DLD1 (cell line): ENCODE data around the gene EXOC4.
"Not testable (repeated sequence)": the region's sequence is repeated elsewhere in the genome, so short reads cannot be mapped to it uniquely, and the experiment has no call there.

Source experiments
- in situ Hi-C: cut with HindIII; loops from 2 replicates; pipeline ENCODE4 v1.10.0; 2017; ENCODE audit warnings: low sequenced_read_pairs

EXOC4 gene

DNA sequence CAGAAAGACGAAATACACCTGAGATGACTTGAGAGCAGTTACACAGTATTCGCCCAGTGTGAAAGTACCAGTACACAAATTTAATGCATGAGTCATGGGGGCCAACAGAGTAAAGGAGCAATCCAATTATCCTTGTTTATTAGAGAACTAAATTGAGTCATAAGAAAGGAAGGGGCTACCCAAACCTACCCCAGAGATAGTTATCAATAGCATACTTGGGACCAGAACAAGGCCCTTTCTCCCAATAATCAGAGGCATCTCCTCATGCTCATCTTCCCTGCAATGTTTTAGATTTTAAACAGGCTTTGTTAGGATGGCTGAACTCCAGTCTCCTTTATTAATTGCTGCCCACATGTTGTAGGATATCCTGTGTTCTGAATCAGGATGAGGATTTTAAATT lies 634.6 kb downstream of the EXOC4 start:
- in situ Hi-C loops, result no loop called here

DNA sequence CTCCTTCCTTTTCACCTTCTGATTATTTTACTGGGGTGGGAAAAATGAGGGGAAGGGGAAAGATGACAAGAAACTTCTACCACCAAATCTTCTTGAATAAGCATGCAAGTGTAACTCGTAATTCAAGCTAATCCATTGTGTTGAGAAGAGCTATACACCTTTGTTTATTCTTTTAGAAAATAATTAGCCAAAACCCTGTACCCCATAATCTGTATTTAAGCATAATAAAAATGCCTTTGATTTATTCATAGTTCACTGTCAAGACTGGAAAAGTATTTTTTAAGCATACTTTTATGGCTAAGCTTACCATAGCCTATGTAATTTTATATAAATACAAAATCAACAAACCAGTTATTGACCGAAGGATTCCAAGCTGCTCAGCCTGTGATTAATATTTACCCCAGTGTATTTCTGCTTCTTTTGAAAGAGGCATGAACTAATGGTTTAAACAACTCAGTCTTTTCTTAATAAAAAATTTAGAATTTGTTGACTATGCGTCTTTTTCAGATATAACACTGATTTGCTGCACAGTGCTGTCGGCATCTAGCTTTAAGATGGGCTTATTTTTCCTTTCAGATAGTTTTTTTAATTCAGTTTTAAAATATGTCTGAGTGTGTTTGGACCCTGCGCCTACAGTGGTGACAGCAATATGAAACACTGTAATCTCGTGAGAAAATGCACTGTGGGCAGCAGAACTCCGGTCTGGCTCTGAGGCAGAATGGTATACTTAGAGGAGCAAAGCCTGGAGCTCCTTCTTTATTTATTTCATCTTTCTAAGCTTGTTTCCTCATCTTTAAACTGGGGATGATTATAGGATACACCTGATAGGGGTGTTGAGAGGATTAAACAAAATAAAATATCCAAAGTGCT lies 635.4 kb downstream of the EXOC4 start:
- in situ Hi-C loops, result no loop called here

DNA sequence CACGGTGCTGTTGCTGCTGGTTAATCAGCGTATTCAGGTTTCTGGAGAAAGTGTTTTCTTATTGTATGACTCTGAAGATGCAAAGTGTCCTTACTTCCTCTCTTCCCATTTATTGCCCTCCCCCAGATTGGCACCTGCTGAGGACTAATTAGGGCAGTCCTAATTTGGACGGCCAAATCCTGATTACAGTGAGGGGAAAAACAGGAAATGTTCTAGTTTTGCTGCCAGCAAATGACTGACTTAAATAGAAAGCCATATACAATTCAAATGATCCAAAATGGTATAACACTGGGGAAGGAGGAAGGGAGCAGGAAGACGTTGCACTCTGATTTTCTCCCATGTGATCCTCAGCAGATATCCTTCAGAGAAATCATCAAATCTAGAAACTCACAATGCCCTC lies 651.9 kb downstream of the EXOC4 start:
- in situ Hi-C loops, result no loop called here

DNA sequence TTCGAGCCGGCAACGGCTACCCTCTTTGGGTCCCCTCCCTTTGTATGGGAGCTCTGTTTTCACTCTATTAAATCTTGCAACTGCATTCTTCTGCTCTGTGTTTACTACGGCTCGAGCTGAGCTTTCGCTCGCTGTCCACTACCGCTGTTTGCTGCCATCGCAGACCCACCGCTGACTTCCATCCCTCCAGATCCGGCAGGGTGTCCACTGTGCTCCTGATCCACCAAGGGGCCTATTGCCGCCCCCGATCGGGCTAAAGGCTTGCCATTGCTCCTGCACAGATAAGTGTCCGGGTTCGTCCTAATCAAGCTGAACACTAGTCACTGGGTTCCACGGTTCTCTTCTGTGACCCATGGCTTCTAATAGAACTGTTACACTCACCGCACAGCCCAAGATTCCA lies 653.7 kb downstream of the EXOC4 start:
- in situ Hi-C loops, result not testable (repeated sequence)

DNA sequence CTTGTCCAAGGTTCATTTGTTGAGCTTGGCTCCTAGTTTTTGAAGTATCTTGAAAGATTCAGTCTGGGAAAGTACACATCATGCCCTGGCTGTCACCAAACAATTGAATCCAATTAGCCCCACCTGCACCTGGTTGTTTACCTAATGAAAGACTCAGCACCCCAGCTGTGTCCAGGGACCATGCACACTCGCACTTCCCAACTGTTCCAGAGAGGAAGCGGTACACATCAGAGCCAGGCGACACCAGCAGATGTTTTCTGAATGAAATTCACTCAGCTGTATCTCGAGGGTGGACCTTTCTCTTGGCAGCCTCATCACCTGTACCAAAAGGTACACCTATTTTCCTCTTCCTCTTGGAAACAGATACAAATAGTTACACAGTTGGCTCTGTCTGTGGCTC lies 657.9 kb downstream of the EXOC4 start:
- in situ Hi-C loops, result no loop called here

DNA sequence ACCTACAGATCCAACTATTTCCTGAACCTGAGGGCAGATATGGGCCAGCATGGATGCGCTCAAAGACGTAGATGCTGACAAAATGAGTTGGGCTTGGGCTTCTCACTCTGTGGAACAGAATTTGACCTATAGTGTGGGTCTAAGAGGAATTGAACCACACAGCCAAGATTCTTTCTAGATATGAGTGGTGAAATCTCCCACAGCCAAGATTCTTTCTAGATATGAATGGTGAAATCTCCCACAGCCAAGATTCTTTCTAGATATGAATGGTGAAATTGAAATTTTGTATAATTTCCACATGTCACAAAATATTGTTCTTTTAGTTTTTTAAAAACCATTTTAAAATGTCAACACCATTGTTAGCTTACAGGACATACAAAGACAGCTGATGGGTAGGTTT lies 658.8 kb downstream of the EXOC4 start:
- in situ Hi-C loops, result no loop called here

DNA sequence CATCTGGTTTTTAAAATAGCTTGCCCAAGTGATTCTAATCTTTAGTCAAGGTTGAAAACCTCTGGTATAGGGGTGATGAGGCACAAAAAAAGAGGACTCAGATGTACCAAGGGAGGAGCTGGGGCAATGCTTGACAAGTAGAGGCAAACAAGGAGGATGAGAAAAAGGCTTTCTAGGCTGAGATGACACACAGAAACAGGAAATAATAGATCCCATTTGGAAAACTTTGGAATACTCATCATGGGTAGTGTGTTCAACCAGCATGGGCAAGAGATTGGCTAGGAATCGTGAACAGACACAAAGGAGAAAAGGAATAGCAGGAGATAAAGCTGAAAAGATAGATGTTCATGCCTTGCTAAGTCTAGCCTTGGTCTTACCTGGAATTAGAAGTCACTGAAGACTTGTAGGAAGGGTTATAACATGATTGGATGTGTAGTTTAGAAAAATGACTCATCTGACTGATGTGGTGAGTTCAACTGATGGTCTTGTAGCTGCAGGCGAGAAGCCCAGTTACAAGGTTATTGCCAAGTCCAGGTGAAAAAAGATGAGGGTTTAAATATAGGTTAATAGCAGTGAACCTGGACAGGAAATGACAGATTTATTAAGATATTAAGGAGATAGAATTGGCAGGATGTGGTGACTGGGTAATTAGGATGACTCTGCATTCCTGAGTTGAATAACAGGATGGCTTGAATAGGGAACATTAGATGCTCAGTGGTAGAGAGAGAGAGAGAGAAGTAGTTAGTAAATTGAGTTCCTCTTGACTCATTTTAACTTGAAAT lies 660.2 kb downstream of the EXOC4 start:
- in situ Hi-C loops, result no loop called here

DNA sequence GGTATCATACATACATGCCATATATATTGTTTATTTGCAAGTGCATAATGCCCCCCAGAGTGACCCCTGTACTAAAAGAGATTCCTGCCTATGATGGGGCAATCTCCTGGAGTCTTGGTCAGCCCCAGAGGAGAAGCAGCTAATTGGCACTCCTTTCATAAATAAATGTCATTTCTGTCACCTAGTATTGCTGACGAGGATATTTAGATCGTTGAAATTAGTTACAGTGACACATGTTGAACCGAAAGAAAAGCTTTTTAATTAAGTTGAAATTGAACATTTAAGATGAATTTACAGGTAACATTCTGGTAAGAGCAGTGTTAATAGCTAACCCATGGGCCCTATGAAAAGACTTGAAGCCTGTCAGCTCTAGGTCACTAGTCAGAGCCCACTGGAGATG lies 663.7 kb downstream of the EXOC4 start:
- in situ Hi-C loops, result no loop called here

DNA sequence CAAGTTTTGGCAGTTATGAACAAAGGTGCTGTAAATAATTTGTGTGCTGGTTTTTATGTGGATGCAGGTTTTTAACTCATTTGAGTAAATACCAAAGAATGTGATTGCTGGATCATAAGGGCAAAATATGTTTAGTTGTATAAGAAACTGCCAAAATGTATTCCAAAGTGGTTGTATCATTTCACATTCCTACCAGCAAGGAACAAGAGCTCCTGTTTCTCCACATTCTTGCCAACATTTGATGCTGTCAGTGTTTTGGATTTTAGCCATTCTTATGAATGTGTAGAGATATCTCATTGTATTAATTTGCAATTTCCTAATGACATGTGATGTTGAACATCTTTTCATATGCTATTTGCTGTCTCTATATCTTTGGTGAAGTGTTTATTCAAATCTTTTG lies 666.9 kb downstream of the EXOC4 start:
- in situ Hi-C loops, result no loop called here

DNA sequence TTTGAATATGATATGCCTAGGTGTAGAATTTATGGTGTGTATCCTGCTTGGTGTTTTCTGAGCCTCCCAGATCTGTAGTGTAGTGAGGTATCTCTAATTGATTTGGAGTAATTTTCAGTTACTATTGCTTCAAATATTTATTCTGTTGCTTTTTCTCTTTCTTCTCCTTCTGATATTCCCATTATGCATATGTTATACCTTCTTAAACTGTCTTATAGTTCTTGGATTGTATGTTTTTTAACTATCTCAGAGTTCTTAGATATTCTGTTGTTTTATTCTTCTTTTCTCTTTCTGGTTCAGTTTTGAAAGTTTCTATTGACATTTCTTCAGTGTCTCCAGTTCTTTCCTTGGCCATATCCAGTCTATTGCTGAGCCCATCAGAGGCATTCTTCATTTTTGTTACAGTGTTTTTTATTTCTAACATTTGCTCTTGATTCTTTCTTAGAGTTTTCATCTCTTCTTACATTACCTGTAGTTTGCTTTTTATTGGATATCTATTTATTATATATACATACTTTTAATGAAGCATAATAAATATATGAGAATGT lies 668.8 kb downstream of the EXOC4 start:
- in situ Hi-C loops, result no loop called here

DNA sequence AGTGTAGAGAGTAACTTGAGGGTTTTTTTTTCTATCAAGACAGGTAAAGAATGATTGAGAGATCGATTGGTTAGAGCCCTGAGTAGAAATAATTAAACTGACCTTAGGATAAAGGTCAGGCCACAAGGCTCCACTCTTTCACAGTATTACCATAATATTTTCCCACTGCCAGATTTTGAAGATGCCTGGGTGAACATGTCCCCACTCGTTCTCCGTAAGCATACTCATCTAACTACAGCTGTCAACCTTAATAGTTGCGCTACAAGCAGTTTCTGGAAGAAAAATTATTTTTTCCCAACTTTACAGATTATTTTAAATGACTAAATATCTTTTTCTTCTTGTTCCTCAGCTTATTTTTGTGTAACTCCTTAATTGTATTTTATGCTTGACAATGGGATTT lies 671.1 kb downstream of the EXOC4 start:
- in situ Hi-C loops, result no loop called here

DNA sequence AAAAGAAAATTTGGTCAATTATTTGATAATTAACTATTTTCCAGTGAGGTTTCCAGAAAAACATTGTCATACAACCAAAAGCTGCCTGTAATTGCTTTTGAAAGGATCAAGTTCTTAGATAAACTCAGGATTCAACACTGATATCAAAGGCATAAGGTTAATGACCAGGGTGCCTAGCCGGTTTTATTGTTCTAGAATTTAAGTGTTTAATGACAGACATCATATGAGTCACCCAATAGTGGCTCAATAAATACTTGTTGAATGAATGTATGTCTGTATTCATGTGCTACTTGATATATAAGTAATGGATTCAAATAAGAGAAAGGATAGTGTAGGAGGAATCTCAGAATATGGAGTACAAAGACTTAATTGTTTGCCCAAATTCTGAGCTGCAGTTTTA lies 678.2 kb downstream of the EXOC4 start:
- in situ Hi-C loops, result no loop called here

DNA sequence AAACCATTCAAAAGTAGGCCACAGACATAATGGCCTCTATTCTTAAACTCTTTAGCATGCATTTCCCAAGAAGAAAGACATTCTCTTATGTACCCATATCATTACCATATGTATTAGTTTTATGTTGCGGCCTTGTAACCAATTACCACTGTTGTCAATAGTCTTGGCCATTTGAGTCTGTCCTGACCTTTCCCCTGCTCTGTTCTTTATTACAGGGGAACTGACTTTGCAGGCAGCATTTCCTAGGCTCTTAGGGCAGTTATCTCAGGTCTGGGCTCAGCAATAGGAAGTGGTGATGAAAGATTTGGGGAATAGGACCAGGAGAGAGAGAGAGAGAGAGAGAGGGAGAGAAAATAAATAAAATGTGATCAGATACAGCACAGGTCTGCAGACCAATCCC lies 679.7 kb downstream of the EXOC4 start:
- in situ Hi-C loops, result no loop called here

DNA sequence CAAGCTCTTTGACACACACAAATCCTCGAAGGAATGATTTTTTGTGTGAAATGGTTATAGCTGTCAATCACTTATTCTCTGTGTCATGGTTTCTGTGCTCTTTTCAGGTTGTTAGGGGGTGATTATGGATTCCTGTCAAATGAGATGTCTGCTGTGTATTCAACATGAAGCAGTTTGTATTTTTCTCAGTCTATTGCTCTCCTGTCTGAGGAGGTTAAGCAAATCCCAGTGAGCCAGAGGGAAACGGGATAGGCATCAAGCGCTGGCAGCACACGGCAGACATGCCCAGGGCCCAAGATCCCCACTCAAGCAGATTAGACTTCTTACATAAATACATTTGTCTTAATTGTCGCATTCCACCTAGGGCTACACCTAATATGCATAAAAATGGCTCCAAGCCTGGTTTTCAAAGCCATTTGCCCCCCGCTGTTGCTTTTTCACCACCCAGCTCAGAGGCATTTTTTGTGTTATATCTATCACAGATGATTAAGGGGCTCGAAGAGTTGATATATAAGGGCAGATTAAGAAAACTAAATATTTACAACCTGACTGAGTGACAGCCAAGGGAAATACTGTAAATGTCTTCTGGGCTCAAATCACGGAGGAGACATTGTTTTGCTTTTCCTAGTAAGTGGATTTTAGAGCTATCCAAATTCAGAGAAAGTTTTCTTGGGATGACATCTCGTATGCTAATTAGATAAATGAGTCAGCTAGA lies 681.5 kb downstream of the EXOC4 start:
- in situ Hi-C loops, result no loop called here

DNA sequence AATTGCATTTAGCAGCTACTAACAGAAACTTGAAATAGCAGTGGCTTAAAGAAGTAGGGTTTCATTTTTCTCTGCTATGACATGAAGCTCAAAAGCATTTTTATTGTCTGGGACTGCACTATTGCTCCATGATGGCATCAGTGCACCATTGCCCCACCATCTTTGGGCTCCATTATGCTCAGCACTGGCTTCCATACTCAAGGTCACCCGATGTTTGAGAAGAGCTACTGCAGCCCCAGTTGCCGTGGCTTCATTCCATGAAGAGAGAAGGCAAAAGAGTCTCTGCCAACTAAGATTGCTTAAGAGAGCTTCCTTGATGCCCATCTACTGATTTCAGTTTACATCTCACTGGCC lies 682.1 kb downstream of the EXOC4 start:
- in situ Hi-C loops, result no loop called here

DNA sequence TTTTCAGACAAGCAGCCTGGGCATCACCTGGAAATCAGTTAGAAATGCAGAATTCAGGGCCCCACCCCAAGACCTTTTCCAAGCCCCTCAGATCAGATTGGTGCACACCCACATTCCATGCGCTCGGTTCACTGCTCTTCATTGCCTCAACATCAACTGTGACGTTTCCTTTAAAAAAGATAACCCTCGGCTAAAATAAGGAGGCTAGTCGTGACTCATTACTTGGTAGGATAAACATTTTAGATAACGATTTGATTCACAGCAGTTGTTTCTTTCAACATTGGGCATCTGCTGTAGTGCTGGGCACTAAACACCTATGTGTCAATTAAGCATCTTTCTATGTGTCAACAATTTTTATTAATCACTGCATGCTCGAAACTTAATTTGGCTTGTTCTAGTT lies 683.2 kb downstream of the EXOC4 start:
- in situ Hi-C loops, result no loop called here

DNA sequence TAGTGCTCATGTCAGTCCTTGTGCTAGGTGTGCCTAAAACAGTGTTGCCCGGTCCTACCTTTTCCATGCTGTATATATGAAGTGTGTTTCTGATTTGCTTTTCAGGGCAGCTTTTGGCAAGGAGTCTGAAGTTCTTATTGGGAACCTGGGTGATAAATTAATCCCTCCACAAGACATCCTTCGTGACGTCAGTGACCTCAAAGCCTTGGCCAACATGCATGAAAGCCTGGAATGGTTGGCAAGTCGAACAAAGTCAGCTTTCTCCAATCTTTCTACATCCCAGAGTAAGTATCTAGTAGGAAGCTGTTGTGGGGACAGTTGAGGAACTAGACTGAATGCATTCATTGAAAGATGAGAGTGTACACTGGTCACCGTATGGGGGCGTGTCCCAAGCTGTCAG lies 684.9 kb downstream of the EXOC4 start:
- in situ Hi-C loops, result no loop called here

DNA sequence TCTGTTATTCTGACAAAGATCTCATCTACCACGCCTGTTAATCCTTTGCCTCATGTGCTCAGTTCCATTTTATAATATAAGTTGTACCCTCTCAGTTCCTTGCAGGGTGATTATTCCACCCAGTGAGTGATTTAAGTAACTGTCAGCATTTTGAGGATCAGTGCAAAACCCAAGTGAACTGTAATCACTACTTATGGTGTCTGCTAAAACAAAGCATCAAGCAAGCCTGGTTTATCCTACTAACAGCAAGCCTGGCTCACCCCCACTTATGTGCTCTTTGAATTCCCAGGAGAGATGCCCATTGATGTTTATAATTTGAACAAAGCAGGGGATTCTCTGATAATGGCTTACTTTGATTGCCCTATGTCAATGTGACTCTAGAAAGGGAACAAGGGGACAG lies 687.5 kb downstream of the EXOC4 start:
- in situ Hi-C loops, result no loop called here

DNA sequence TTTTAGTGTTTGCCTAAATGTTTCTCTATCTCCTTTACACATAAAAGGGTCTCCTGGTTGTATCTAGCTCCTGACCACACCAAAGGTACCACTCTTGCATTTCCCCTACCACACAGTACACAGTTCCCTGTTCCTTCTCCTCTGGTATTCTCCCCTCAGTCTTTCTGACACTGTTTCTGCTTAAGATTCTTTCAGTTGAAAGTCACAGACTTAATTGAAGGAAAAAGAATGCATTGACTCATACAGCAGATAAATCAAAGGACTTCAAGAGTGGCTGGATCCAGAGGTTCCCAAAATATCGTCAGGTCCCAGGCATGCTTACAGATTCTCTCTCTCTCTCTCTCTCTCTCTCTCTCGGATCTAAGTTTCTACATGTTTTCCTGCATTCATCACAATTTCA lies 688.6 kb downstream of the EXOC4 start:
- in situ Hi-C loops, result no loop called here

DNA sequence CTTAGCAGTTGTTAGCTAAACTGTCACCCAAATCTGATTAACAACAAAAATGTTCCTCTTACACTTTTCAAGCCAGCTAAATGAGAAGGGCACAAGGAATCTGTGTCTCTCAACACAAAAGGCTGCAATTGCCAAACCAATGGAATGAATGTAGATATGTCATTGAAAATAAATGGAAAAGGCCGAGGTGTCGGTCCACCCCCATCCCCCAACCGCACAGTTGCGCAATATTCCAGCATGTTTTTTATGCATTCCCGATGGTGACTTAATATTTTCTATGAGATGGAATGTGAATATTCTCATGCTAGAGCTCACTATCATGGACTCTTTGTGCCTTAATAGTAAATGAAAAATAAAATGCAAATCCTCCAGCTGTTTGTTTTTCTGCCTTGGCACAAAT lies 692.6 kb downstream of the EXOC4 start:
- in situ Hi-C loops, result no loop called here

DNA sequence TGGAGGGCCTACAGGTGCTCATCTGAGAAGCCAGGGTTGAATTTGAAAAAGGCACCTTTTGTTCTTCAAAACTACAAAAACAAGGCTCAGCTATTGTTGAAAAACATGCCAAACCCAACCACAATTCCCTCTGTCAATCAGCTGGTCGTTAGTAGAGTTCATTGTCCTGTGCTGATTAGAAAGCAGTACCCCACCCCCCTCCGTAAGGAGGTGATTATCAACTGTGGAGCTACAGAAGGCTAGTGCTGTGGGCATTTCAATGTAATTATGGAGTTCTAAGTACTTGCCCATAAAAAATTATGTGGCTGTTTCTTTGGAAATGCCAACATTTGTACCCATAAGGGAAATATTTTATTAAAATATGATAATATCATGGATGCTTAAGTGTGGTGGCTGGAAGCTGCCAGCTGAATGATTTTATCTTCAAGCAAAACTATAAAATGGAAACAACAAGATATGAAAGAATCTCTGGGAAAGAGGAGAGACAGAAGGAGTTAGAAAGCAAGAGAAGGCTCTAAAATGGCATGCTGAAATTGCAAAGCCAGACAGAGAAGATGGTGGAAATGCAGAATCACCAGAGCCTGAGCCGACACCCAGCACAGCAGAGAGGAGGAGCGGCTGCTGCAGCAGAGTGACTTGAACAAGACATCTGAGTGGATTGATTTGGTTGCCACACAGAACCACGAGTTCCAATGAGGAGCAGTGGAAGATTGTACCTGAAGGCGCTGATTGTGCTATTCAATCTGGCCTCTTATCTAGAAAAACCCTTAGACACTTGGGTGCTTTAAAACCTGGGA lies 694.8 kb downstream of the EXOC4 start:
- in situ Hi-C loops, result no loop called here
